Fibroblast of lung (primary cell): ENCODE data around the gene ADAMTS14. TPM values are rescaled to one million over a fixed set of nuclear protein-coding genes. Genes with fewer than 3 reads are reported as not detected.
A peak's percentile ranks its signal among the peaks of the same experiment; 100 is the strongest.

Source experiments
- DNase-seq, 2 donors: peaks; one replicate each; pipeline versions ENCODE4 v3.0.0 to v3.0.0-alpha.2; 2010; ENCODE audit warnings: low read depth in 2 of 2
- H2AFZ ChIP-seq: 2 replicates; pipeline ENCODE4 v1.5.1; 2012; ENCODE audit warnings: low read length, control low read depth, inconsistent platforms
- H3K27ac ChIP-seq: 2 replicates; pipeline ENCODE4 v1.5.1; 2011; ENCODE audit warnings: low read length, control low read depth; ENCODE audit not compliant: insufficient read depth
- H3K27me3 ChIP-seq: 2 replicates; pipeline ENCODE4 v1.5.1; 2011; ENCODE audit warnings: mild to moderate bottlenecking, low read length; ENCODE audit not compliant: control insufficient read depth, insufficient read depth
- H3K36me3 ChIP-seq: 2 replicates; pipeline ENCODE4 v1.5.1; 2011; ENCODE audit warnings: low read length; ENCODE audit not compliant: control insufficient read depth, insufficient read depth
- H3K4me1 ChIP-seq: 2 replicates; pipeline ENCODE4 v1.5.1; 2011; ENCODE audit warnings: low read length; ENCODE audit not compliant: control insufficient read depth, insufficient read depth; ENCODE audit errors: extremely low read depth
- H3K4me2 ChIP-seq: 2 replicates; pipeline ENCODE4 v1.5.1; 2011; ENCODE audit warnings: low read length, control low read depth; ENCODE audit not compliant: insufficient read depth; ENCODE audit errors: extremely low read depth
- H3K4me3 ChIP-seq, 4 experiments: fragments of 200-600 bp in 1 of 4; sonication (generic) in 1 of 4; replicated peaks in 1 of 4; 2 replicates each; pipeline ENCODE4 v1.5.1; 2011 to 2016; ENCODE audit warnings: low read length in 4 of 4, low read depth in 3 of 4, mild to moderate bottlenecking in 3 of 4, control low read depth in 2 of 4, inconsistent platforms in 1 of 4, mixed read lengths in 1 of 4; ENCODE audit not compliant: insufficient read depth in 1 of 4; ENCODE audit errors: control extremely low read depth in 1 of 4
- H3K79me2 ChIP-seq: 2 replicates; pipeline ENCODE4 v1.5.1; 2012; ENCODE audit warnings: mild to moderate bottlenecking, low read length, inconsistent platforms; ENCODE audit not compliant: control insufficient read depth, insufficient read depth
- H3K9ac ChIP-seq: 2 replicates; pipeline ENCODE4 v1.5.1; 2011; ENCODE audit warnings: mild to moderate bottlenecking, low read length, control low read depth; ENCODE audit not compliant: insufficient read depth
- H3K9me3 ChIP-seq: 2 replicates; pipeline ENCODE4 v1.5.1; 2012; ENCODE audit warnings: low read depth, low read length; ENCODE audit not compliant: control insufficient read depth, insufficient read depth
- H4K20me1 ChIP-seq: 2 replicates; pipeline ENCODE4 v1.5.1; 2011; ENCODE audit warnings: low read length; ENCODE audit not compliant: control insufficient read depth, insufficient read depth; ENCODE audit errors: extremely low read depth
- CTCF ChIP-seq, 2 donors: IDR thresholded peaks in 1 of 2; conservative IDR thresholded peaks in 1 of 2; 1 replicate in 1 of 2; 2 replicates in 1 of 2; pipeline ENCODE4 v1.5.1; 2011 to 2012; ENCODE audit warnings: low read length in 2 of 2, control low read depth in 1 of 2, inconsistent platforms in 1 of 2, low read depth in 1 of 2, mild to moderate bottlenecking in 1 of 2
- EZH2 ChIP-seq: IDR thresholded peaks from 2 replicates; pipeline ENCODE4 v1.5.1; 2012; ENCODE audit warnings: low read length, control low read depth, mild to moderate bottlenecking; ENCODE audit errors: missing control alignments
- polyA plus RNA-seq, 2 donors: library from polyadenylated mRNA; depleted of rRNA in 1 of 2; stranded (reverse) in 1 of 2; unstranded in 1 of 2; fragments of >200 nt; gene quantifications; 2 replicates each; pipeline ENCODE4 v1.2.1, GENCODE V29; 2011 to 2012; ENCODE audit warnings: missing spikeins in 1 of 2
- total RNA-seq: library from RNA; depleted of rRNA; stranded (reverse); fragments of >200 nt; gene quantifications from 2 replicates; pipeline ENCODE4 v1.2.1, GENCODE V29; 2014

The ADAMTS14 gene
- total and polyA plus RNA-seq, 2 donors (not counting 1 experiment from before 2014, with no cell fraction given): 4.1 to 6.2 TPM

- Histone ChIP-seq H2AFZ (no peak overlapping the region), H3K4me2 (peak overlapping the region; percentile 66), H3K27me3 (no peaks in the 10 kb centered on the region), H3K4me3 (no peak overlapping the region), H3K9me3 (no peaks in the 10 kb centered on the region), H3K79me2 (no peaks in the 10 kb centered on the region), H4K20me1 (no peaks in the 10 kb centered on the region), H3K4me1 (peaks cover 19% of the 10 kb centered on the region), H3K36me3 (no peaks in the 10 kb centered on the region), H3K9ac (no peak overlapping the region), H3K27ac (peak overlapping the region; percentile 6)
- DNase-seq: peak; percentile 81 to 91
- TF ChIP-seq CTCF (conservative IDR thresholded peaks at IDR 0.05 in 1 of 2, IDR thresholded peaks at IDR 0.05 in 1 of 2; ENCODE audit: low read depth in 1 of 2, low read length in 2 of 2) (no peak), EZH2 (no peak)
Measured at GRCh38 chr10:70693619-70694335, 21.5 kb downstream of the ADAMTS14 start.

GRCh38 chr10:70694418-70695141 lies 22.3 kb downstream of the ADAMTS14 start:
- Histone ChIP-seq H3K27ac (peak overlapping the region; percentile 18), H3K4me2 (peak overlapping the region; percentile 66), H3K4me3 (no peak overlapping the region), H3K36me3 (no peaks in the 10 kb centered on the region), H2AFZ (no peak overlapping the region), H4K20me1 (no peaks in the 10 kb centered on the region), H3K79me2 (no peaks in the 10 kb centered on the region), H3K4me1 (peaks cover 19% of the 10 kb centered on the region), H3K9me3 (no peaks in the 10 kb centered on the region), H3K9ac (no peak overlapping the region), H3K27me3 (no peaks in the 10 kb centered on the region)
- no peak for TF ChIP-seq EZH2
- no peak for TF ChIP-seq CTCF (conservative IDR thresholded peaks at IDR 0.05 in 1 of 2, IDR thresholded peaks at IDR 0.05 in 1 of 2; ENCODE audit: low read depth in 1 of 2, low read length in 2 of 2)
- DNase-seq: peak; percentile 95 to 96

GRCh38 chr10:70695241-70696030 lies 23.1 kb downstream of the ADAMTS14 start:
- no peak overlapping the region for H3K4me3 ChIP-seq
- no peak overlapping the region for H3K9ac ChIP-seq
- H2AFZ ChIP-seq: no peak overlapping the region
- no peaks in the 10 kb centered on the region for H3K9me3 ChIP-seq
- H3K27me3 ChIP-seq: no peaks in the 10 kb centered on the region
- peaks cover 19% of the 10 kb centered on the region for H3K4me1 ChIP-seq
- no peak overlapping the region for H3K27ac ChIP-seq
- no peaks in the 10 kb centered on the region for H3K79me2 ChIP-seq
- no peak for TF ChIP-seq EZH2
- no peak for TF ChIP-seq CTCF (conservative IDR thresholded peaks at IDR 0.05 in 1 of 2, IDR thresholded peaks at IDR 0.05 in 1 of 2; ENCODE audit: low read depth in 1 of 2, low read length in 2 of 2)
- H3K4me2 ChIP-seq: peak overlapping the region; percentile 54
- H4K20me1 ChIP-seq: no peaks in the 10 kb centered on the region
- DNase-seq: peak in 1 of 2 donors; percentile 57
- H3K36me3 ChIP-seq: no peaks in the 10 kb centered on the region
